ENCODE results near the gene ZNF783.

GRCh38 chr7:149239345-149240143, 22.5 kb upstream of the ZNF783 start, which contains the start of gene ZNF212:
- peak; percentile 36 for TF ChIP-seq POLR2A (IDR thresholded peaks at IDR 0.05)
- TF ChIP-seq, protein P1, sequence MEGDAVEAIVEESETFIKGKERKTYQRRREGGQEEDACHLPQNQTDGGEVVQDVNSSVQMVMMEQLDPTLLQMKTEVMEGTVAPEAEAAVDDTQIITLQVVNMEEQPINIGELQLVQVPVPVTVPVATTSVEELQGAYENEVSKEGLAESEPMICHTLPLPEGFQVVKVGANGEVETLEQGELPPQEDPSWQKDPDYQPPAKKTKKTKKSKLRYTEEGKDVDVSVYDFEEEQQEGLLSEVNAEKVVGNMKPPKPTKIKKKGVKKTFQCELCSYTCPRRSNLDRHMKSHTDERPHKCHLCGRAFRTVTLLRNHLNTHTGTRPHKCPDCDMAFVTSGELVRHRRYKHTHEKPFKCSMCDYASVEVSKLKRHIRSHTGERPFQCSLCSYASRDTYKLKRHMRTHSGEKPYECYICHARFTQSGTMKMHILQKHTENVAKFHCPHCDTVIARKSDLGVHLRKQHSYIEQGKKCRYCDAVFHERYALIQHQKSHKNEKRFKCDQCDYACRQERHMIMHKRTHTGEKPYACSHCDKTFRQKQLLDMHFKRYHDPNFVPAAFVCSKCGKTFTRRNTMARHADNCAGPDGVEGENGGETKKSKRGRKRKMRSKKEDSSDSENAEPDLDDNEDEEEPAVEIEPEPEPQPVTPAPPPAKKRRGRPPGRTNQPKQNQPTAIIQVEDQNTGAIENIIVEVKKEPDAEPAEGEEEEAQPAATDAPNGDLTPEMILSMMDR (IDR thresholded peaks at IDR 0.05): peak; percentile 68 to 93 (median 88)
- TF ChIP-seq POLR2AphosphoS5 (IDR thresholded peaks at IDR 0.05): peak; percentile 90

Data from prostate gland (tissue), 2 donors.